ENCODE data around the gene TFAM. TPM values are rescaled to one million over a fixed set of nuclear protein-coding genes. Genes with fewer than 3 reads are reported as not detected.

TFAM gene
- total RNA-seq, 2 donors from 2014 or later = 9.2 to 26.2 TPM

GRCh38 chr10:58384544-58384998 lies 639 bp upstream of the TFAM start:
- ATAC-seq (ENCODE audit: insufficient number of reproducible peaks, low FRiP score, low read depth) (no peak), DNase-seq (ENCODE audit: low spot score) (no peak)
- peak overlapping the region; percentile 89 for H3K4me3 ChIP-seq
- H3K36me3 ChIP-seq = peaks cover 13% of the 10 kb centered on the region
- H3K4me1 ChIP-seq (ENCODE audit: control insufficient read depth in 1 of 2, low read depth in 2 of 2) = peaks cover 8 to 26% of the 10 kb centered on the region in 2 donors
- H3K27ac ChIP-seq = peak overlapping the region; percentile 90 to 92
- no peak for TF ChIP-seq CTCF (IDR thresholded peaks at IDR 0.05)
- H3K27me3 ChIP-seq (replicated peaks; ENCODE audit: insufficient read depth) = no peaks in the 10 kb centered on the region
- H3K9me3 ChIP-seq = no peaks in the 10 kb centered on the region

DNA sequence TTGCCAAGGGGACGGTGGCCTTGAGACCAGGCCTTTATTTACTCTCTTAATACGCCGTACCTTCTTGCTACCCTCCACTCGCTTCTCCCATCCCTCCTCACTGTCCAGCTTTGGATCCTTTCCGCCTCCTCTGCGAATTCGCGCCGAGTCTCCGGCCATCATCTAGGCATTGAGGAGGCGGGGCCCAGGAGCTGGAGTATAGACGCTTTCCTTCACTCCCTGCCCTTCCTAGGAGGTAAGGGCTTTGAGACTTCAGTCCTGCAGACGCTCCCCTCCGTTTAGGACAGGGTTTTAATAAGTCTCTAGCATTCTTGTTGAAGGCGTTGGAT lies 538 bp downstream of the TFAM start:
- Histone ChIP-seq H3K27me3 (replicated peaks; ENCODE audit: insufficient read depth) (no peaks in the 10 kb centered on the region), H3K27ac (peak overlapping the region; percentile 90 to 92), H3K36me3 (peaks cover 18% of the 10 kb centered on the region), H3K9me3 (no peaks in the 10 kb centered on the region), H3K4me1 (ENCODE audit: control insufficient read depth in 1 of 2, low read depth in 2 of 2) (peaks cover 8 to 26% of the 10 kb centered on the region in 2 donors), H3K4me3 (peak overlapping the region; percentile 89)
- no peak for ATAC-seq (ENCODE audit: insufficient number of reproducible peaks, low FRiP score, low read depth)
- no peak for DNase-seq (ENCODE audit: low spot score)
- no peak for TF ChIP-seq CTCF (IDR thresholded peaks at IDR 0.05)

GRCh38 chr10:58389024-58389423 lies 3.8 kb downstream of the TFAM start:
- TF ChIP-seq CTCF (IDR thresholded peaks at IDR 0.05) = no peak
- Histone ChIP-seq H3K27me3 (replicated peaks; ENCODE audit: insufficient read depth) (no peaks in the 10 kb centered on the region), H3K36me3 (peaks cover 27% of the 10 kb centered on the region), H3K4me1 (ENCODE audit: control insufficient read depth in 1 of 2, low read depth in 2 of 2) (peaks cover 8 to 24% of the 10 kb centered on the region in 2 donors), H3K27ac (no peak overlapping the region), H3K9me3 (no peaks in the 10 kb centered on the region), H3K4me3 (no peak overlapping the region)
- ATAC-seq (ENCODE audit: insufficient number of reproducible peaks, low FRiP score, low read depth) = no peak
- no peak for DNase-seq (ENCODE audit: low spot score)

- no peak for DNase-seq (ENCODE audit: low spot score)
These were observed 8.1 kb downstream of the TFAM start for GRCh38 chr10:58393317-58393716.

DNA sequence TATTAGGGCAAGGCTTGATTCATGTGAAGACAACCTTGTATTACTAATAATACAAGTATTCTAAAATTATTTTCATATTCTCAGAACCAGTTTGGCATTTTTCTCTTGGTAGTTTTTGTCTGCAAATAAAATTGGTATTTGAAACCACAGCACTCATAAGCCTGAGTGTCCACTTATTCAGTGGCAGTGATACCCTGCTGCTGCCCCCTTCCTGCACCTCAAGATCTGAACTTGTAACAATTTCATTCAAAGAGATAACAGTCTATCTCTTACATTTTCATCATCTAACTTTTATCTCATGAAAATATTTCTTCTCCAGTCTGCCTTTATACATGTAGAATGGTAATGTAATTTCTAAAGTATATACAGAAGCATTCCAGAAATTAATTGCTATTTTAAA lies 9.3 kb downstream of the TFAM start:
- no peaks in the 10 kb centered on the region for H3K27me3 ChIP-seq (replicated peaks; ENCODE audit: insufficient read depth)
- no peak overlapping the region for H3K27ac ChIP-seq
- no peaks in the 10 kb centered on the region for H3K9me3 ChIP-seq
- no peak for TF ChIP-seq CTCF (IDR thresholded peaks at IDR 0.05)
- ATAC-seq (ENCODE audit: insufficient number of reproducible peaks, low FRiP score, low read depth) = no peak
- peaks cover 20% of the 10 kb centered on the region for H3K36me3 ChIP-seq
- no peaks in the 10 kb centered on the region for H3K4me1 ChIP-seq (ENCODE audit: control insufficient read depth in 1 of 2, low read depth in 2 of 2)
- H3K4me3 ChIP-seq = no peak overlapping the region
- DNase-seq (ENCODE audit: low spot score) = no peak

More at GRCh38 chr10:58393317-58393716, 8.1 kb downstream of the TFAM start:
- no peak for ATAC-seq (ENCODE audit: insufficient number of reproducible peaks, low FRiP score, low read depth)
- Histone ChIP-seq H3K9me3 (no peaks in the 10 kb centered on the region), H3K36me3 (peaks cover 30% of the 10 kb centered on the region), H3K27ac (no peak overlapping the region), H3K27me3 (replicated peaks; ENCODE audit: insufficient read depth) (no peaks in the 10 kb centered on the region), H3K4me1 (ENCODE audit: control insufficient read depth in 1 of 2, low read depth in 2 of 2) (no peaks in the 10 kb centered on the region), H3K4me3 (no peak overlapping the region)
- TF ChIP-seq CTCF (IDR thresholded peaks at IDR 0.05) = no peak

All from thoracic aorta (tissue), 2 donors.